Measurements from ENCODE around the gene HTR5A. TPM values are rescaled to one million over a fixed set of nuclear protein-coding genes. Genes with fewer than 3 reads are reported as not detected.

HTR5A gene
- total and polyA plus RNA-seq, 5 experiments from 2014 or later: not detected

DNA sequence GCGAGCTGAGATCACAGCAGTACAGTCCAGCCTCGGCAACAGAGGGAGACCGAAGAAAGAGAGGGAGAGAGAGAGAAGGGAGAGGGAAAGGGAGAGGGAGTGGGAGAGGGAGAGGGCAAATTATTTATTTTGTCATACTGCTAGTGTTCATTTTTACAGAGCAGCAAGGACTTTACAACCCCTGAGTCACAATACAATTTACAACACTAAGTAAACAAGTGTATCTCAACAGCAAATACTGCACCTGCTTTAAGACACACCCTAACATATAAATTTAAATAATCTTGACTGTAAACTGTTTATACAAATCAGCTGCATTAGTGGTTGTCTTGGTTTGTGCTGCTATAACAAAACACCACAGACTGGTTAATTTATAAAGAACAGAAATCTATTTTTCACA is 27.2 kb downstream of the HTR5A start:
- POLR2A ChIA-PET: no interaction called here
- no peaks in the 10 kb centered on the region for H3K4me1 Mint-ChIP-seq
- no peak for DNase-seq
- H3K27ac Mint-ChIP-seq: no peak overlapping the region
- H3K4me3 Mint-ChIP-seq: no peak overlapping the region
- no peak for ATAC-seq
- H3K27me3 Mint-ChIP-seq: peaks cover 7 to 26% (median 10%) of the 10 kb centered on the region in 5 donors
- H3K9me3 Mint-ChIP-seq: peaks cover 0 to 13% (median 5%) of the 10 kb centered on the region in 9 donors
- no peaks in the 10 kb centered on the region for H3K36me3 Mint-ChIP-seq

DNA sequence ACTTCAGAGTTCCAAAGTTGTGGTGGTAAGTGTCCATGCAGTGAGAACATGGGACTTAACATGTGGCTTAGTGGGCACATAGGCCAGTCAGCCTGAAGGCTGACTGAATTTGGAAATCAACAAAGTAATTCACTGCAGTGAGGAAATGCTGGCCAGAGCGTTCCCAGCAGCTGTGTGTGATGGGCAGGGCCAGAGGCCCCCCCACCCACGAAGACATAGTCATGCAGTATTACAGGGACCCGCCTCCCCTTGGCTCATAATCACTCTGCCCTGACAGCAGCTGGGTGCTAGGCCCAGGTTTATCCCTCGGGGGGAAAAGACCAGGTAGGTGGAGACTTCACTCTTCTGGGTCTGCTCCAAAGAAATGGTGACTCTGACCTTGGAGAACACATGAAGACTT is 33.7 kb downstream of the HTR5A start:
- no peaks in the 10 kb centered on the region for H3K4me1 Mint-ChIP-seq
- H3K9me3 Mint-ChIP-seq: no peaks in the 10 kb centered on the region
- POLR2A ChIA-PET: no interaction called here
- no peak overlapping the region for H3K27ac Mint-ChIP-seq
- peaks cover 4 to 21% (median 8%) of the 10 kb centered on the region in 5 donors for H3K27me3 Mint-ChIP-seq
- H3K4me3 Mint-ChIP-seq: no peak overlapping the region
- H3K36me3 Mint-ChIP-seq: no peaks in the 10 kb centered on the region
- no peak for DNase-seq
- ATAC-seq: no peak

DNA sequence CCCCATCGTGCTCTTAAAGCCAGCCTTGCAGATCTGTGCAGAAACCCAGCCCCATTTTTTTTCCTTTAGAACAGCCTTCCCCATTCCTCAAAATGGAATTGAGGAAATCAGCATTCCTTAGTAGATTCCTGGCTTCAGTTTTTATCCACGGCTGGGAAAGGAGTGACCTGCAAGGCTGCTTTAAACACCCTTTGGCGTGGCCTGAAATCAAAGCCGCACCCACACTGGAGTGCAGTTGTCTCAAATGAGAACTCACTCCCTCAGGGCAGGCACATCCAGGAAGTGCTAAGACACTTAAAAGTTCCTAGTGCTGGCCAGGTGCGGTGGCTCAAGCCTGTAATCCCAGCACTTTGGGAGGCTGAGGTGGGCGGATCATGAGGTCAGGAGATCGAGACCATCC is 34.8 kb downstream of the HTR5A start:
- Mint-ChIP-seq H3K9me3 (no peaks in the 10 kb centered on the region), H3K27ac (no peak overlapping the region)

DNA sequence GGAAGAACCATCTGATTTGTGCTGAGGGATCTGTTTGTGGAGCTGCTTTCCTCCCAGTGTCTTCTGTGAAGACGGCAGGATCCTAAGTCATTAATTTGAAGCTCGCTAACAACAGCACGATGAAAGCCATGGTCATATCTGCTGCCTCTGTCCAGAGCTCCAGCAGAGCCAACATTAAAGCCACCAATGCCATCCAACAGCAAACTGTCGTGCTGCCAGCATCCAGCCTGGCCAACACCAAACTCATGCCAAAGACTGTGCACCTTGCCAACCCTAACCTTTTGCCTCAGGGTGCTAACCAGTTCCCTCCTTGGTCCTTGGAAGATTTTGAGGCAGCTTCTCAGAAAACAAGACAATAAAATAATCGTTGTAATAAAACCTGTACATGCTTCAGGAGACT is 36.2 kb downstream of the HTR5A start:
- no peak overlapping the region for H3K4me3 Mint-ChIP-seq
- H3K4me1 Mint-ChIP-seq: no peaks in the 10 kb centered on the region
- H3K36me3 Mint-ChIP-seq: no peaks in the 10 kb centered on the region
- ATAC-seq: no peak
- no peak overlapping the region for H3K27ac Mint-ChIP-seq
- POLR2A ChIA-PET: no interaction called here
- H3K9me3 Mint-ChIP-seq: no peaks in the 10 kb centered on the region
- H3K27me3 Mint-ChIP-seq: peaks cover 5 to 27% (median 17%) of the 10 kb centered on the region in 5 donors
- DNase-seq: no peak

More for the DNA sequence above, 34.8 kb downstream of the HTR5A start:
- no peaks in the 10 kb centered on the region for H3K4me1 Mint-ChIP-seq
- POLR2A ChIA-PET: no interaction called here
- ATAC-seq (no peak), DNase-seq (no peak)
- no peak overlapping the region for H3K4me3 Mint-ChIP-seq
- peaks cover 5 to 24% (median 11%) of the 10 kb centered on the region in 5 donors for H3K27me3 Mint-ChIP-seq
- H3K36me3 Mint-ChIP-seq: no peaks in the 10 kb centered on the region

- H3K36me3 Mint-ChIP-seq: no peaks in the 10 kb centered on the region
- no peaks in the 10 kb centered on the region for H3K4me1 Mint-ChIP-seq
- DNase-seq (no peak), ATAC-seq (no peak)
- POLR2A ChIA-PET: no interaction called here
- H3K4me3 Mint-ChIP-seq: no peak overlapping the region
- no peak overlapping the region for H3K27ac Mint-ChIP-seq
- H3K9me3 Mint-ChIP-seq: no peaks in the 10 kb centered on the region
- peaks cover 7 to 27% (median 19%) of the 10 kb centered on the region in 5 donors for H3K27me3 Mint-ChIP-seq
Measured at GRCh38 chr7:155107126-155107525, 37.0 kb downstream of the HTR5A start.

DNA sequence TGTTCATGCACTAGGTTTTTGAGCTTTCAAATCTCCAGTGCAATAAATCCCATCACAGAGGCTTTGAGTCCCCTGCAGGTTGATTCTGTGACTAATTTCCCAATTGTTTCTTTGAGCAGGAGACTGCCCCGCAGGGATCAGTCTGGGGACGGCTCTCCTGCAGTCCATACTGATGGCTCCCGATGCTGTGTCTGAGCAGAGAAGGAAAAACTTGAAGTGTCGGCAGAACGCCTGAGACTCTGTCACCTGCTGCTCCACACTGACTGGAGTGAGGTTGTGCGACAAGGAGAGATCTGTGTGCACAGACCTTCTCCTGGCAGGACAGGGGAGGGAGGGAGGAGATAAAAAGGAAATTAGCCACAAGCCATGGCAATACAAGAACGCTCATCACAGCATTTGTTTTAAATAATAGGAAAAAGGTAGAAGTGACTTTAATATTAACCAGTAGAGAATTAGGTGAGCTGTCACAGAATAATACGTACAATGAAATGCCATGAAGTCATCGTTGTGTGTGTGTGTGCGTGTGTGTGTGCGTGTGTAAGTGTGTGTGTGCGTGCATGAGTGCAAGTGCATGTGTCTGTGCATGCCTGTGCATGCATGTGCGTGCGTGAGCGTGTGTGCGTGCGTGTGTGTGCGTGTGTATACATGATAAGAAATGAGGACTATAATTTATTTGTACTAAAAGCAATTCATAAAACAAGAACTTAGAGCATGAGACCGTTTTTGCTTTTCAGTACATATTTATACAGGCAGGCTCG is 38.2 kb downstream of the HTR5A start:
- no peak for ATAC-seq
- H3K27ac Mint-ChIP-seq: no peak overlapping the region
- POLR2A ChIA-PET: no interaction called here
- no peaks in the 10 kb centered on the region for H3K9me3 Mint-ChIP-seq
- DNase-seq: no peak
- no peak overlapping the region for H3K4me3 Mint-ChIP-seq
- H3K36me3 Mint-ChIP-seq: no peaks in the 10 kb centered on the region
- peaks cover 8 to 27% (median 16%) of the 10 kb centered on the region in 5 donors for H3K27me3 Mint-ChIP-seq
- H3K4me1 Mint-ChIP-seq: no peaks in the 10 kb centered on the region

DNA sequence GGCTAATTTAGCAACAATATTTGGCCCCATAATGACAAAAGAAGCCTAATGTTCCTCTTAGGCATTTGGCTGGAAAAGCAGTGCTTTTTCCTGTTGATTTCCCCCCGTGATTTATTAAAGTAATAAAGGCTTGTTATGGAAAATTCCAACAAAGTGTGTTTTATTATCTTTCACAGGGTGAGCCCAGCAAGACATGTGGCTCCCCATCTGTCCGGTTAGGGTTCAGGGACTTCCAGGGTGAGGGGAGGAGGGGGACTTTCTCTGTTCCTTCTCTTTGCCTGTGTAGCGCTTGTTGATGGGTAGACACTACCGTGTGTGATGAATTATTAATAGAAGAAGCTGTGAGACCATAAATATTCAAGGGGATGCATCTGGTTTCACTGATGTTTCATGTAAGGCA is 39.0 kb downstream of the HTR5A start:
- POLR2A ChIA-PET: no interaction called here
- DNase-seq (no peak), ATAC-seq (no peak)
- no peak overlapping the region for H3K27ac Mint-ChIP-seq
- H3K9me3 Mint-ChIP-seq: no peaks in the 10 kb centered on the region
- peaks cover 8 to 27% (median 16%) of the 10 kb centered on the region in 5 donors for H3K27me3 Mint-ChIP-seq
- H3K4me1 Mint-ChIP-seq: no peaks in the 10 kb centered on the region
- H3K4me3 Mint-ChIP-seq: no peak overlapping the region
- no peaks in the 10 kb centered on the region for H3K36me3 Mint-ChIP-seq

DNA sequence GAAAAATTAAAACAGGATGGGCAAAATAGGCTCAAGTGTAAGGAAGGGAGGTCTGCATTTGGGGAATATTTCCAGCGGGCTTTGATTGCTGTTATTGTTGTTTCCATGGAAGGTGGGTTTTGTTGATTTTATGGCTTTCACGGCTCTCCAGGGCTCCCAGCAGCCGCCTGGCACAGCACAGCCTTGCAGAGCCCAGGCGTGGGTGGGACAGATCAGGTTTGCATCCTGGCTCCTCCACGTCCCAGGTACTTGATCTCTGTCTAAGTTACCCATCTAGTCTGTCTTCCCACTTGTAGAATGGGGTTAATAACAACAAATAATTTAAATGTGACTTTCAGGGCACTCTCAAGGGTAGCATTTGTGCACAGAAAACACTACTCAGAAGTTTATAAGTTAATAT is 45.2 kb downstream of the HTR5A start:
- DNase-seq (no peak), ATAC-seq (no peak)
- POLR2A ChIA-PET: no interaction called here
- peaks cover 0 to 7% (median 6%) of the 10 kb centered on the region in 3 donors for H3K36me3 Mint-ChIP-seq
- no peaks in the 10 kb centered on the region for H3K4me1 Mint-ChIP-seq
- no peak overlapping the region for H3K4me3 Mint-ChIP-seq
- H3K9me3 Mint-ChIP-seq: peaks cover 5 to 17% (median 9%) of the 10 kb centered on the region in 9 donors
- H3K27ac Mint-ChIP-seq: no peak overlapping the region
- peaks cover 2 to 35% (median 18%) of the 10 kb centered on the region in 5 donors for H3K27me3 Mint-ChIP-seq

DNA sequence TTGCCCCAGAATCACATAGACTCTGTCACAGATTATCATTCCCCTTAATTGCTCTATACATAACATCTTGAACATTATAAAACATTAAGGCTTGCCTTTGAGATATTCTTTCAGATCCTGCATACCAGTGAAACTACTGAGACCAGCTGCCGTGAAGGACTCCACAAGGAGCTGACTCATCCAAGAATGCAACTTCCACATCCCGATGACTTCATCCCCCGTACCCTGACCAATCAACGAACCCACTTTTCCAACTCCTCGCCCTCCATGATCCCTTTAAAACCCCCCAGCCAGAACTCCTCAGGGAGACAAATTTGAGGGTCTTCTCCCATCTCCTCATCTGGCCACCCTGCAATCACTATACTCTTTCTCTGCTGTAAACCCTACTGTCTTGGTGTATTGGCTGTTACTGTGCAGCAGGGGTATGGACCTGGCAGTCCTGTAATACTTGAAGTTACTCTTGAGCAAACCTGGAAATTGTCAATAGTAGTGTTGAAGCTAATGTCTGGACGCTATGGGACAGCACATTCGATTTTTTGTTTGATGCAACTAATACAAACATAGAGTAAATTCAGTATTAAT is 49.8 kb downstream of the HTR5A start:
- no peaks in the 10 kb centered on the region for H3K4me1 Mint-ChIP-seq
- no peak overlapping the region for H3K4me3 Mint-ChIP-seq
- no peak for DNase-seq
- POLR2A ChIA-PET: no interaction called here
- H3K9me3 Mint-ChIP-seq: peaks cover 6 to 30% (median 10%) of the 10 kb centered on the region in 9 donors
- H3K27ac Mint-ChIP-seq: no peak overlapping the region
- peaks cover 11 to 44% (median 18%) of the 10 kb centered on the region in 5 donors for H3K27me3 Mint-ChIP-seq
- ATAC-seq: no peak
- peaks cover 0 to 12% (median 6%) of the 10 kb centered on the region in 3 donors for H3K36me3 Mint-ChIP-seq

GRCh38 chr7:155120460-155120859 is 50.3 kb downstream of the HTR5A start:
- peaks cover 6 to 30% (median 10%) of the 10 kb centered on the region in 9 donors for H3K9me3 Mint-ChIP-seq
- POLR2A ChIA-PET: no interaction called here
- H3K4me3 Mint-ChIP-seq: no peak overlapping the region
- no peak for ATAC-seq
- H3K36me3 Mint-ChIP-seq: peaks cover 0 to 12% (median 6%) of the 10 kb centered on the region in 3 donors
- H3K27ac Mint-ChIP-seq: no peak overlapping the region
- H3K4me1 Mint-ChIP-seq: no peaks in the 10 kb centered on the region
- H3K27me3 Mint-ChIP-seq: peaks cover 11 to 44% (median 17%) of the 10 kb centered on the region in 5 donors
- no peak for DNase-seq

DNA sequence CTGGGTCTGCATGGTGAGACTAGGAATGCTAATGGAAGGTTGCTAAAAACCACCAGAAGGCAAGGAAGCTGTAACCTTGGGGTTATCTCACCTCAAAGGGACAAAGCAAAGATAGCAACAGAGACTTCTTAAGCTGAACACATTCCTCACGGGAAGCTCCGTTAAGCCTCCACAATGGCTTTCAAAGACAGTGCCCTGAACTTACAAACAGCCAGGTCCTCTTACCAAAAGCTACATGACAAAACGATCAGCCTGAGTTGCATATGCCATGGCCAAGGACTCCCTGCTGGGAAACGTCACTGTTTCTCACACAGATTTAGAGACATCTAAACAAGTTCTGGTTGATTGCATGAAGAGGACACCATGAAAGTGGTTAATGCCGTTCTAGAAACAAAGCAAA is 52.7 kb downstream of the HTR5A start:
- ATAC-seq (no peak), DNase-seq (no peak)
- Mint-ChIP-seq H3K36me3 (peaks cover 0 to 12% (median 6%) of the 10 kb centered on the region in 3 donors), H3K27me3 (peaks cover 6 to 25% (median 10%) of the 10 kb centered on the region in 5 donors), H3K9me3 (peaks cover 4 to 30% (median 10%) of the 10 kb centered on the region in 9 donors), H3K27ac (no peak overlapping the region), H3K4me3 (no peak overlapping the region), H3K4me1 (no peaks in the 10 kb centered on the region)
- POLR2A ChIA-PET: no interaction called here

- POLR2A ChIA-PET: no interaction called here
- no peak for ATAC-seq
- no peak overlapping the region for H3K4me3 Mint-ChIP-seq
- H3K36me3 Mint-ChIP-seq: peaks cover 0 to 12% (median 6%) of the 10 kb centered on the region in 3 donors
- H3K27ac Mint-ChIP-seq: no peak overlapping the region
- no peaks in the 10 kb centered on the region for H3K4me1 Mint-ChIP-seq
- DNase-seq: no peak
- H3K9me3 Mint-ChIP-seq: peaks cover 4 to 30% (median 10%) of the 10 kb centered on the region in 9 donors
- peaks cover 6 to 23% (median 11%) of the 10 kb centered on the region in 5 donors for H3K27me3 Mint-ChIP-seq
Measured at GRCh38 chr7:155123413-155123812, 53.3 kb downstream of the HTR5A start.

GRCh38 chr7:155124706-155125105 is 54.6 kb downstream of the HTR5A start:
- DNase-seq: no peak
- Mint-ChIP-seq H3K27me3 (peaks cover 11 to 30% (median 14%) of the 10 kb centered on the region in 5 donors), H3K4me3 (no peak overlapping the region), H3K9me3 (peaks cover 4 to 19% (median 8%) of the 10 kb centered on the region in 9 donors), H3K4me1 (no peaks in the 10 kb centered on the region), H3K36me3 (peaks cover 0 to 10% (median 6%) of the 10 kb centered on the region in 3 donors), H3K27ac (no peak overlapping the region)
- no peak for ATAC-seq
- POLR2A ChIA-PET: no interaction called here

All from naive thymus-derived CD8-positive, alpha-beta T cell (primary cell).